ENCODE data around the gene BMAL1. TPM values are rescaled to one million over a fixed set of nuclear protein-coding genes. Genes with fewer than 3 reads are reported as not detected.

Gene BMAL1
- total RNA-seq, 2 donors from 2014 or later, result 3.7 to 7.2 TPM

GRCh38 chr11:13229711-13230318, 47.8 kb upstream of the BMAL1 start:
- Mint-ChIP-seq H3K36me3 (ENCODE audit: low read depth) (no peaks in the 10 kb centered on the region), H3K27ac (no peak overlapping the region), H3K27me3 (ENCODE audit: insufficient read depth) (peaks cover 12% of the 10 kb centered on the region), H3K4me3 (no peak overlapping the region), H3K9me3 (no peaks in the 10 kb centered on the region), H3K4me1 (no peaks in the 10 kb centered on the region)
- Histone ChIP-seq H3K27ac (ENCODE audit: low read depth, low read length) (peak overlapping the region; percentile 50), H3K4me3 (ENCODE audit: low read length) (no peak overlapping the region), H3K9ac (ENCODE audit: extremely low read depth, low read length, poor library complexity, severe bottlenecking) (no peak overlapping the region), H3K27me3 (ENCODE audit: control insufficient read depth, insufficient read depth, low read length, poor library complexity, severe bottlenecking) (peaks cover 13% of the 10 kb centered on the region), H3K4me1 (ENCODE audit: control insufficient read depth, insufficient read depth, low read length) (no peaks in the 10 kb centered on the region), H3K9me3 (ENCODE audit: control insufficient read depth, low read length) (no peaks in the 10 kb centered on the region), H3K36me3 (ENCODE audit: control insufficient read depth, insufficient read depth, low read length) (no peaks in the 10 kb centered on the region)
- TF ChIP-seq, protein P1, sequence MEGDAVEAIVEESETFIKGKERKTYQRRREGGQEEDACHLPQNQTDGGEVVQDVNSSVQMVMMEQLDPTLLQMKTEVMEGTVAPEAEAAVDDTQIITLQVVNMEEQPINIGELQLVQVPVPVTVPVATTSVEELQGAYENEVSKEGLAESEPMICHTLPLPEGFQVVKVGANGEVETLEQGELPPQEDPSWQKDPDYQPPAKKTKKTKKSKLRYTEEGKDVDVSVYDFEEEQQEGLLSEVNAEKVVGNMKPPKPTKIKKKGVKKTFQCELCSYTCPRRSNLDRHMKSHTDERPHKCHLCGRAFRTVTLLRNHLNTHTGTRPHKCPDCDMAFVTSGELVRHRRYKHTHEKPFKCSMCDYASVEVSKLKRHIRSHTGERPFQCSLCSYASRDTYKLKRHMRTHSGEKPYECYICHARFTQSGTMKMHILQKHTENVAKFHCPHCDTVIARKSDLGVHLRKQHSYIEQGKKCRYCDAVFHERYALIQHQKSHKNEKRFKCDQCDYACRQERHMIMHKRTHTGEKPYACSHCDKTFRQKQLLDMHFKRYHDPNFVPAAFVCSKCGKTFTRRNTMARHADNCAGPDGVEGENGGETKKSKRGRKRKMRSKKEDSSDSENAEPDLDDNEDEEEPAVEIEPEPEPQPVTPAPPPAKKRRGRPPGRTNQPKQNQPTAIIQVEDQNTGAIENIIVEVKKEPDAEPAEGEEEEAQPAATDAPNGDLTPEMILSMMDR (conservative IDR thresholded peaks at IDR 0.05), result no peak
- no peak for DNase-seq
- 86 to 91% methylated on average over 1 to 2 of the region's 2 CpGs for WGBS, 2 experiments (ENCODE audit: insufficient coverage in 1 of 2, insufficient read length in 1 of 2)

- peaks cover 13% of the 10 kb centered on the region for H3K27me3 ChIP-seq (ENCODE audit: control insufficient read depth, insufficient read depth, low read length, poor library complexity, severe bottlenecking)
- H3K4me3 ChIP-seq (ENCODE audit: low read length), result no peak overlapping the region
- no peaks in the 10 kb centered on the region for H3K4me1 Mint-ChIP-seq
- no peak overlapping the region for H3K27ac ChIP-seq (ENCODE audit: low read depth, low read length)
- H3K4me1 ChIP-seq (ENCODE audit: control insufficient read depth, insufficient read depth, low read length), result no peaks in the 10 kb centered on the region
- no peak for DNase-seq
- H3K27ac Mint-ChIP-seq, result no peak overlapping the region
- H3K27me3 Mint-ChIP-seq (ENCODE audit: insufficient read depth), result peaks cover 14% of the 10 kb centered on the region
- H3K4me3 Mint-ChIP-seq, result no peak overlapping the region
- peaks cover 4% of the 10 kb centered on the region for H3K9me3 Mint-ChIP-seq
- H3K36me3 Mint-ChIP-seq (ENCODE audit: low read depth), result no peaks in the 10 kb centered on the region
- TF ChIP-seq, protein P1 (conservative IDR thresholded peaks at IDR 0.05), result no peak
- H3K9ac ChIP-seq (ENCODE audit: extremely low read depth, low read length, poor library complexity, severe bottlenecking), result no peak overlapping the region
- no peaks in the 10 kb centered on the region for H3K36me3 ChIP-seq (ENCODE audit: control insufficient read depth, insufficient read depth, low read length)
- whole genome bisulfite sequencing, 2 experiments (ENCODE audit: insufficient coverage in 1 of 2, insufficient read length in 1 of 2), result 88% methylated on average over 1 of the region's 1 CpG; no CpG with 5 or more reads in 1 of the 2 experiments
- H3K9me3 ChIP-seq (ENCODE audit: control insufficient read depth, low read length), result peaks cover 9% of the 10 kb centered on the region
These were observed 44.3 kb upstream of the BMAL1 start for GRCh38 chr11:13233173-13233745.

GRCh38 chr11:13235895-13236294, 41.7 kb upstream of the BMAL1 start:
- Histone ChIP-seq H3K4me1 (ENCODE audit: control insufficient read depth, insufficient read depth, low read length) (no peaks in the 10 kb centered on the region), H3K36me3 (ENCODE audit: control insufficient read depth, insufficient read depth, low read length) (no peaks in the 10 kb centered on the region), H3K9ac (ENCODE audit: extremely low read depth, low read length, poor library complexity, severe bottlenecking) (no peak overlapping the region), H3K27me3 (ENCODE audit: control insufficient read depth, insufficient read depth, low read length, poor library complexity, severe bottlenecking) (peaks cover 13% of the 10 kb centered on the region), H3K4me3 (ENCODE audit: low read length) (no peak overlapping the region), H3K9me3 (ENCODE audit: control insufficient read depth, low read length) (peaks cover 9% of the 10 kb centered on the region), H3K27ac (ENCODE audit: low read depth, low read length) (no peak overlapping the region)
- no peak for DNase-seq
- Mint-ChIP-seq H3K4me1 (no peaks in the 10 kb centered on the region), H3K36me3 (ENCODE audit: low read depth) (no peaks in the 10 kb centered on the region), H3K9me3 (peaks cover 4% of the 10 kb centered on the region), H3K4me3 (no peak overlapping the region), H3K27ac (no peak overlapping the region), H3K27me3 (ENCODE audit: insufficient read depth) (peaks cover 12% of the 10 kb centered on the region)
- 60 to 100% methylated on average over 1 to 3 of the region's 3 CpGs for WGBS, 2 experiments (ENCODE audit: insufficient coverage in 1 of 2, insufficient read length in 1 of 2)
- TF ChIP-seq, protein P1 (conservative IDR thresholded peaks at IDR 0.05), result no peak

All from endodermal cell (in vitro differentiated cells).